GM19023 (cell line): ENCODE measurements around the gene TTBK2.
"Not testable (repeated sequence)": the region's sequence is repeated elsewhere in the genome, so short reads cannot be mapped to it uniquely, and the experiment has no call there.

ENCODE experiments used
- ATAC-seq: cut with Tn5 transposase; IDR thresholded peaks from one replicate; pipeline ENCODE4 v1.9.1; 2021; ENCODE audit warnings: mild to moderate bottlenecking, moderate library complexity; ENCODE audit not compliant: unreplicated experiment

The TTBK2 gene

DNA sequence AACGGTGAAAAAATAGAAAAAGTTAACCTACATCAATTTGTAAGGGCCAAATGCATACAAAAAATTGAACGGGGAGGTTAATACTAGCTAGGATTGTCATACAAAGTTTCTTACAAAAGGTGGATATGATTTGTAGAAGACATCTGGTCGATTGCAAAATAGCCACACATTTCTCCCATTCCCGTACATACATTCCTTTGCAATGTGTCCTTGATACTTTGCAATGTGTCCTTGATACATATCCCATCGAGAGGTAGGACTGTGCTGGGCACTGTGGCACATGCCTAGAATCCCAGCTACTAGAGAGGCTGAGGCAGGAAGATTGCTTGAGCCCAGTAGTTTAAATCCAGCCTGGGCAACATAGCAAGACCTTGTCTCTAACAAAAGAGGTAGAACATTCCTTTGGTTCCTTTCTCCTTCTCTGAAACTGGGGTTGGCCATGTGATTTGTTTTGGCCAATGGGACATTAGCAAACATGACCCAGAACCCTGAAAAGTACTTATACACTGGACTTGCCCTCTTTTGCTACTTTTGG lies 9.5 kb downstream of the TTBK2 start:
- no peak for ATAC-seq

DNA sequence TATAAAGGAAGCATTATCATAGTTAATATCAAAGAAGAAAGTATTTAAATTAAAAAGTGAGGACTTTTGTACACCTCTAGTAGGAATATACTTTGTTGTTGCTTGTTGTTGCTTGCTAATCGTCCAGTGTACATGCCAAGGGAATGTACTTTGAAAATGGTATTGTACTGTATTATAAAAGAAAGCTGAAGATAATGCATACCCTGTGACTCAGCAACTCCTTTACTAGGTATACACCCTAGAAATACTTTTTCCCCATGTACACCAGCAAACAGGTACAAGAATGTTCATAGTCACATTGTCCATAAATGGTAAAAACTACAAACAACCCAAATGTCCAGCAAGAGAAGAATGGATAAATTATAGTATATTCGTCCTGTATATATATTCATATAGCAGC lies 12.0 kb downstream of the TTBK2 start:
- ATAC-seq = no peak

DNA sequence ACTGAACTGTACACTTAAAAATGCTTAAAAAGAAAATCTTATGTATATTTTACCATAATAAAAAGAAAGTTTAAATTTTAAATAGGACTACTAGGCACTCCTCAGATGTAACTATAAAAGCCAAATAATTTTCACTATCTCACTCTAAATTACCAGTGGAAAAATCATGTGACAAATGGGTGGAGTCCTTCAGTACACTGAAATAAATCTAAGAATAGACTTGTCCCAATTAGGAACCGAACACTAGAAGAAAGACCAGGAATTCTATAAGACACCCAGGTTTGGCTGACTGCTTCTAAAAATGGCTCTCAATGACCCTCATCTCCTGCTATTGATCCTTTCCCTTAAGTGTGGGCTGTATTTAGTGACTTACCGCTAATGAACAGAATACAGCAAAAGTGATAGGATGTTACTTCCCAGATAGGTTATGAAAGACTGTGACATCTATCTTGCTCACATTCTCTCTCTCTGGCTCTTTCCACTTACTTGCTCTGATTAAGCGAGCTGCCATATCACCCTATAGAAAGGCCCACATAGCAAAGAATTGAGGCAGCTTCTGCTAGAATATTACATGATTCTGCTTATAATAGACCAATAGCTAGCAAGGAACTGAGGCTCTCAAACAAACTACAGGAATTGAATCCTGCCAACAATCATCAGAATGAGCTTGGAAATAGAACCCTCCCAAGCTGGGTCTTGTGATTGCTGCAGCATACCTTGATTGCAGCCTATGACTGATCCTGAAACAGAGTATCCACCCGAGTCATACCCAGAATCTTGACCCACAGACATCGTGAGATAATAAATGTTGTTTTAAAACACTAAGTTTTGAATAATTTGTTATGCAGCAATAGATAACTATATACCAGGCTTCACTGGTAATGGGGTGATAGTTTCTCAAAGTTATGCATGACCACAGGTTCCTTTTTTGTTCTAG lies 16.9 kb downstream of the TTBK2 start:
- no peak for ATAC-seq

DNA sequence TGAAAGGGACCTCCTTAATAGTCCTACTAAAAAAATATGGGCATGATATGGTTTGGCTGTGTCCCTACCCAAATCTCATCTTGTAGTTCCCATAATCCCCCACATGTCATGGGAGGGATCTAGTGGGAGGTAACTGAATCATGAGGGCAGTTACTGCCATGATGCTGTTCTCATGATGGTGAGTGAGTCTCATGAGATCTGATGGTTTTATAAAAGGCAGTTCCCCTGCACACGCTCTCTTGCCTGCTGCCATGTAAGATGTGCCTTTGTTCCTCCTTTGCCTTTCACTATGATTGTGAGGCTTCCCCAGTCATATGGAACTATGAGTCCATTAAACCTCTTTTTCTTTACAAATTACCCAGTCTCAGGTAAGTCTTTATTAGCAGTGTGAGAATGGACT lies 26.7 kb downstream of the TTBK2 start:
- not testable (repeated sequence) for ATAC-seq

DNA sequence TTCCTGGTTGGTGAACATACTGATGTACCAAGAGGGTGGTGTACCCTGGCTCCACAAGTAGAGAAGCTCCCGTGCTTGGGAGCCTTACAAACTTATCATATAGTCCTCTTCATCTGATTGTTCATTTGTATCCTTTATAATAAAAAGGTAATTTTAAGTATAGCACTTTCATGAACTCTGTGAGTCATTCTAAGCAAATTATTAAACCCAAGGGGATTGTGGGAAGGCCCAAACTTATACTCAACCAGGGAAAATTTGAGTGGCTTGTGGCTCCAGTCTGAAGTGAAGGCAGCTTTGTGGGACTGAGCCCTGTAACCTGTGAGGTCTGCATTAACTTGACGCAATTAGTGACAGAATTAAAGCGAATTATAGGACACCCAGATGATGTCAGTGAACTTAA lies 29.0 kb downstream of the TTBK2 start:
- no peak for ATAC-seq

DNA sequence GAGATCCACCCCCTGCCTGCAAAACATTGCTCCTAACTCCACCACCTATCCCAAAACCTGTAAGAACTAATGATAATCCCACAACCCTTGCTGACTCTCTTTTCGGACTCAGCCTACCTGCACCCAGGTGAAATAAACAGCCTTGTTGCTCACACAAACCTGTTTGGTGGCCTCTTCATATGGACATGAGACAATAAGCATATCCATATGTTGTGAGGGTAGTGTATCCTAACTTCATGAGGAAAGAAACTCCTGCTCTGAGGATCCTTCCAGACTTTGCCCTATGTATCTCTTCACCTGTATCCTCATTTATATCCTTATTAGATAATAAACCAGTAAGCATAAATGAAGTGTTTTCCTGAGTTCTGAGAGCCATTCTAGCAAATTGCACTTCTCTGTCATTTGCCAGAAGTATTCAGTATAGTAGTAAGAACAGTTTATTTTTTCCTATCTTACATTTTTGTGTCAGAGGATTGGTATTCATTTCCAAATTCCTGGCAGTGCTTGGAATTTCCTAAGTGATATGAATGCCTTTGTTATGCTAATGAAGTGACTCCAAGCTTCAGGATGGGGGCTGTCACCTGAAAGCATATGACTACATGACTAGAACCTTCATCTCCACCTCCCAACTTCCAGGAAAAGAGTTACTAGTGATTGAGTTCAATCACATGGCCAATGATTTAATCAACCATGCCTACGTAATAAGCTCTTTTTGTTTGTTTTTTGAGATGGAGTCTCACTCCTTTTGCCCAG lies 30.2 kb downstream of the TTBK2 start:
- no peak for ATAC-seq

DNA sequence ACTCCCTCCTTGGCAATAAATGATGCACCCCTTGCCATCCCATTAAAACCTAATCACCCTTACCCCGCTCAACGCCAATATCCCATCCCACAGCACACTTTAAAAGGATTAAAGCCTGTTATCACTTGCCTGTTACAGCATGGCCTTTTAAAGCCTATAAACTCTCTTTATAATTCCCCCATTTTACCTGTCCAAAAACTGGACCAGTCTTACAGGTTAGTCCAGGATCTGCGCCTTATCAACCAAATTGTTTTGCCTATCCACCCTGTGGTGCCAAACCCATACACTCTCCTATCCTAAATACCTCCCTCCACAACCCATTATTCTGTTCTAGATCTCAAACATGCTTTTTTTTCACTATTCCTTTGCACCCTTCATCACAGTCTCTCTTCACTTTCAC lies 33.2 kb downstream of the TTBK2 start:
- ATAC-seq = not testable (repeated sequence)

DNA sequence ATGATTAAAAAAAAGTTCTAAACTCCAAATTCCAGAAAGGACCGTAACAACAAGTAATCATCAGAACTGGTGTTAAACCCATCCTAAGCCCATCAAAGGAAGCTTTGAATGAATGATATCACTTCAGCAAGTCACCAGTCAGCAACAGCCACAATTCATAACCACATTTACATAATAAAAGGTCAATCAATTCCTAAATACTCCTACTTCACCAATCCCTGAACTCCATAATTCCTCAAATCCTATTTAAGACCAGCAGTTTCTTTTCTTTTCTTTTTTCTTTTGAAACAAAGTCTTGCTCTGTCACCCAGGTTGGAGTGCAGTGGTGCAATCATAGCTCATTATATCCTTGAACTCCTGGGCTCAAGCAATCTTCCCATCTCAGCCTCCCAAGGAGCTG lies 40.5 kb downstream of the TTBK2 start:
- no peak for ATAC-seq

DNA sequence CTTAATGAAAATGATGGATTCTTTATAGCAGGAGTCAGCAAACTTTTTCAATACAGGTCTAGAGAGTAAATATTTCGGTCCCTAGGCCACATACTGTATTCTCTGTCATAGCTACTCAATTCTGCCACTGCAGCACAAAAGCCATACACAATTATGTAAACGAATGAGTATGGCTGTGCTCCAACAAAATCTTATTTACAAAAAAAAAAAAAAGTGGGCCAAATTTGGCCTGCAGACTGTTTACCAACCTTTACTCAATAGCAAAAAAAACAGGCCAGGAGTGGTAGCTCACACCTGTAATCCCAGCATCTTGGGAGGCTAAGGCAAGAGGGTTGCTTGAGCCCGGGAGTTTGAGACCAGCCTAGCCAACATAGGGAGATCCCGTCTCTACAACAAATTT lies 41.1 kb downstream of the TTBK2 start:
- no peak for ATAC-seq

DNA sequence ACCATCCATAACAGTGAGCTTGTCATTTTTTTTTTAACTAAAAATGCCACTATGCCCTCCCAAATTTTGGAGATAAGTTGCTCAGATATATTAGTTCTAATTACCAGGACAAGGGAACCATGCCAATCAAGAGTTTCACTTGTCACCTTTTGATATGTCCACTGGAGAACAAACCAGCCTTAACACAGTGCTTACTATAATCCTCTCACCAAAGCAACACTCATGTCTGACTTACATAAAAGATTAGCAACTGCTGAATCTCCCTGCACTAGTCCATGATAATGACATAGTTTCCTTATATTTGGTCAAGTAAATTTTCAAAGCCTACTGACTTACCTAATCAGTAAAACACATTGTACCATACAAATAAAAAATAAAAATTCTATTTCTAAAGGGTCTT lies 44.4 kb downstream of the TTBK2 start:
- no peak for ATAC-seq

DNA sequence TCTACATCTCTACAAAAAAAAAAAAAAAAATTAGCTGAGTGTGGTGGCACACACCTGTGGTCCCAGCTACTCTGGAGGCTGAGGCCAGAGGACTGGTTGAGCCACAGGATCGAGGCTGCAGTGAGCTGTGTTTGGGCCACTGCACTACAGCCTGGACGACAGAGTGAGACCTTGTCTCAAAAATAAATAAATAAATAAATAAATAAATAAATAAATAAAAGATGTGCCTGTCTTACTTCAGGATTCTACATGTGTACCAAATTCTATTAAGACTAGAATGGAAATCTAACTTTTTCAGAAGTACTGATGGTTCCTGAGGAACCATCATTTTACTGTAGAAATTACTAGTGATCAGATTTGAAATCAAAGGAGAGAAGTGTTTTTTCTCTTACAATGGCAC lies 51.9 kb downstream of the TTBK2 start:
- no peak for ATAC-seq

DNA sequence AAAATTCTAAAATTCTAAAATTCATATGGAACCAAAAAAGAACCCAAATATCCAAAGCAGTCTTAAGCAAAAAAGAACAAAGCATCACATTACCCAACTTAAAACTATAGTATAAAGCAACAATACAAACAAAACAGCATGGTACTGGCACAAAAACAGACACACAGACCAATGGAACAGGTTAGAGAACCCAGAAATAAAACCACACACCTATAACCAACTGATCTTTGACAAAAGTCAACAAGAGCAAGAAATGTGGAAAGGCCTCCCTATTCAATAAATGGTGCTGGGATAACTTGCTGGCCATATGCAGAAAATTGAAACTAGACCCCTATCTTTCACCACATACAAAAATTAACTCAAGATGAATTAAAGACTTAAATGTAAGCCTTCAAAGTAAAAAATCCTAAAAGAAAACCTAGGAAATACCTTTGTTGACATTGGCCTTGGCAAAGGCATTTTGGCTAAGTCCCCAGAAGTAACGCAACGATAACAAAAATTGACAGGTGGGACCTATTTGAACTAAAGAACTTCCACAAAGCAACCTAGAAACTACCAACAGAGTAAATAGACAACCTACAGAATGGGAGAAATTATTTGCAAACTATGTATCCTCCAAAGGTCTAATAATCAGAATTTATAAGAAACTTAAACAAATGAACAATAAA lies 56.9 kb downstream of the TTBK2 start:
- no peak for ATAC-seq

DNA sequence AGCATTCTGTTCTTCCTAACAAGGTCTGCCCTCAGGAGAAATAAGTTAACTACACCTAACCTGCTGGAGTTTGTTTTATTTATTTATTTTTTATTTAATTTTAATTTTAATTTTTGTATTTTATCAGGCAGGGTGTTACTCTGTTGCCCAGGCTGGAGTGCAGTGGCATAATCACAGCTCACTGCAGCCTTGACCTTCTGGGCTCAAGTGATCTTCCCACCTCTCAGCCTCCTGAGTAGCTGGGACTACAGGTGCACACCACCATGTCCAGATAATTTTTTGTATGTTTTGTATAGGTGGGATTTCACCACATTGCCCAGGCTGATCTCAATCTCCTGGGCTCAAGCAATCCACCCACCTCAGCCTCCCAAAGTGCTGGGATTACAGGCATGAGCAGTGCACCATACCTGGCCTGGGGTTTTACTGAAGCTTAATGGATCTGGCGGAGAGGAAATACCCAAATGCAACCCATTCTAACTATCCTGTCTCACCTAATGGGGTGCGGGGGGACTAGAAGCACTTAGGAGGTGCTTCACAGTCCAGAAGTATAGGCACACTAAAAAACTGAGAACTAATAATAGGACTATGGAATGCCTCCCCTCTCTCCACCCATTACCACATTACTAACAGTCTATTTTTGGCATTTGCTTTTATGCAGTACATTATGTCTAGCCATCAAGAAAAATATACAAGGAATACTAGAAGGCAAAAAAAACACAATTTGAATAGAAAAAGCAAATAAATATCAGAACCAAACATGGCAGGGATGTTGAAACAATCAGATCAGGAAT lies 61.4 kb downstream of the TTBK2 start:
- ATAC-seq = no peak

DNA sequence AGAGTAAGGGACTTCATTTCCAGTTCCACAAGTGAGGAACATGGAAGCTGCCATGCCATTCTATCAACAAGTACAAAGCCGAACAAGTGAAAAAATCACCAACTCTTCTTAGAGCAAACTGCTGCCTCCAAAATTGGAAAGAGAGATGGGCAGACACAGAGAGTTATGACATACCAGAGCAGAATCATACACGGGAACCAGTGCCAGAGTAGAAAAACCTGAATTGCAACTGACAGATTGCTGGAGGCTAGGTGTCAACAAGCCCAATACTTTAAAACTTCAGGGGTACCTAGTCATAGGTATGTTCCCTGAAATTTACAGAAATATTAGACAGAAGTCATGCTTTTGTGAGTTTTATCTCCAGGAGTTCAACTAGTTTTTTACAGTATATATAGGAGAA lies 62.0 kb downstream of the TTBK2 start:
- ATAC-seq = no peak

DNA sequence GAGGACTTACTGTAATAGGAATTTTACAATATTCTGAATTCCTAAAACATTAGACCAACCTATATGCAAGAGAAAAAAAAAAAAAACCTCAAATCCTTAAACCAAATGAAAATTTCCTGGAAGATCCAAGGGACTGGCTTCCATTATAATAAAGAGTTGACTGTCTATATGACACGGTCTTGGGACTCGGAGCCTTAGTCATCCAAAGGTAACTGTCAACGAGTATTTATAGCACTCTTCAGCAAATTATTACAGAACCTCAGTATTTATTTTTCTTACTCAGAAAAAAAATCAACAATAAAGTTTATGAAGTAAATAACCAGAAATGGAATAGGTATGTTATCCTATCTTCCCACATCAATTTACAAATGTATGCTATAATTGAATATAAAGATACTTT lies 66.0 kb downstream of the TTBK2 start:
- ATAC-seq = no peak

DNA sequence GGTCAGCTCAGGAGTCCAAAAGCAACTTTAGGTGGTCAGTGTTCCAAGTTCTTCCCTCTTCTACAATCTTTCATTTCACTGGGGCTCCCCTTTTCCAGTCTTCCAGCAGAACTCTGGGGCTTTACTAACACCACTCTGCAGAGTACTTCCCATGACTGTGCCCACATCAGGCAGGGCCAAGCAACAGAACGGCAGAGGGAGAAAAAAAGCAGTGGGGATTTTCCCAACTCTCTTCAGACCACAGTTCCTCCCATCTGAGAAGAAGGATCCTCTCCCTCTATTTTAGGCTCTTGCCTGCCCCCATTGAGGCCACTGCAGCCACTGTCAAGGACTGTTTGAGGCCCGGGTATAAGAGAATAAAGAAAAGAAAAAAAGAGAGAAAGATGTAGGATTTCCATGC lies 70.7 kb downstream of the TTBK2 start:
- ATAC-seq = no peak

DNA sequence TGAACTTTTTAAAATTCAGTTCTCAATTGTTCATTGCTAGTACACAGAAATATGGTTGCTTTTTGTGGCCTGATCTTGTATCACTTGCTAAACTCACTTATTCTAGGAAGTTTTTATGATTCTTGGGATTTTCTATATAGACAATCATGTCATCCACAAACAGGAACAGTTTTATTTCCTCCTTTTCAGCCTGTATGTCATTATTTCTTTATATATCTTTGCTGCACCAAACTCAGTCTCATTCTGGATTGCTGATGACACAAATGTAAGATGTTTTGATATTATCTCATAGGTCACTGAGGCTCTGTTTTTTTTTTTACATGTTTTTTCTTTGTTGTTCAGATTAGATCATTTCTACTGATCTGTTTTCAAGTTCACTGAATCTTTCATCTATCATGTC lies 71.7 kb downstream of the TTBK2 start:
- no peak for ATAC-seq

DNA sequence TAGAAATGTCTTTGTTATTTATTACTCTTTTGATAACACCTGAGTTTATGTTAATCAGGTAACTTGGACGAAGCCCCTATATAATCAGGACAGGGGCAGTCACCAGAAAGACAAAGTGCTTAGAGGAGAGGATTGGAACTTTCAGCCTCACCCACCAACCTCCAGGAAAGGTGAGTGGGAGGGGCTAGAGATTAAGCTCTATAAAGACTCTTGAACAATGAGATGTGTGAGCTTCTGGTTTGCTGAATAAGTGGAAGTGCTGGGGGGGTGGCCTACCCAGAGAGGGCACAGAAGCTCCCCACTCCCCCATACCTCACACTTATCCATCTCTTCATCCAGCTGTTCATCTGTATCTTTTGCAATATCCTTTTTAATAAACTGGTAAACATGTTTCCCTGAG lies 73.9 kb downstream of the TTBK2 start:
- ATAC-seq = no peak

DNA sequence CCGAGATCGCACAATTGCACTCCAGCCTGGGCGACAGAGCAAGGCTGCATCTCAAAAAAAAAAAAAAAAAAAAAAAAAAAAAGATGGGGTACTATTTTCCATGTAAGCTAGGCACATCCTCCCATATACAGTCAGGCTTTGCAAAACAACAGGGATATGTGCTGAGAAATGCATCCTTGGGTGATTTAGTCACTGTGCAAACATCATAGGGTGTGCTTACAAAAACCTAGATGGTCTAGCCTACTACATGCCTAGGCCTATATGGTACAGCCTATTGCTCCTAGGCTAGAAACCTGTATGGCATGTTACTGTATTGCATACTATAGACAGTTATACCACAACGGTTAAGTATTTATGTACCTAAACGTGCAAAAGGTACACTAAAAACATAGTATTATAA lies 75.0 kb downstream of the TTBK2 start:
- ATAC-seq = no peak

DNA sequence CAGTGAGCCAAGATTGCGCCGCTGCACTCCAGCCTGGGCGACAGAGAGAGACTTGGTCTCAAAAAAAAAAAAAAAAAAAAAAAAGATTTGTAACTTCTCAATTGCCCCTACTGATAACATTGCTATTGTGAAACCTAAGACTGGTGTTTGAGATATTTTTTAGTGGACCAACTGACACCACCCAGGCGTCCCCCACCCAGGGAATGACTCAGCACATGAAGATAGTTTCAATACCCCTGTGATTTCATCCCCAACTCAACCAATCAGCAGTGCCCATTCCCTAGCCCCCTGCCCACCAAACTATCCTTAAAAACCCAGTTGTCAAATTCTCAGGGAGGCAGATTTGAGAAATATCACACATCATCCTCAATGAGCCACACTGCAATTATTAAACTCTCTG lies 76.9 kb downstream of the TTBK2 start:
- ATAC-seq = no peak

DNA sequence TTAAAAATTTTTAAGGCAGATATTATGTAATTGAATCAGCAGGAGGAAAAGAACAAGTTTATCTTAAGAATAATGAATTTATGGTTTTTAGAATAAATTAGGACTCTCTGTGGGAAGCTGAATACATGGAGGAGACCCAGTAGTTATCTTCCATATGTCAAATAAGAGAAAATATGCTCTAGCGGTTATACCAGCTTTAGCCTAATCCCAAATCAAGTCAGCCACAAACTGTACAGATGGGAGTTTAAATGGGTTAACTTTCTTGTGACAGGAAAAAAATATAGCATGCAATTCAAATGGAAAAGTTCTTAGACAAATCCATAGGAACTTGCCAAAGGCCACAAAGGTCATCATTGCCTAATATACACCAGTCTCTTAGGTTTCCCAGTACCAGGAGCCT lies 84.3 kb downstream of the TTBK2 start:
- no peak for ATAC-seq
